Activated T-helper 2 cell treated with anti-CD3 and anti-CD28 coated beads, Interferon-gamma antibody, Interleukin-2, Interleukin-4, amounts not matched to agents 10 μg/mL and 5 μg/mL and 100 μg/mL, durations not matched to agents 14 hours and 24 hours and 36 hours (primary cell): ENCODE results near the gene KLF18. TPM values are rescaled to one million over a fixed set of nuclear protein-coding genes. Genes with fewer than 3 reads are reported as not detected.
"Not testable (repeated sequence)": the region's sequence is repeated elsewhere in the genome, so short reads cannot be mapped to it uniquely, and the experiment has no call there.

Experiments
- DNase-seq: peaks from one replicate; pipeline ENCODE4 v3.0.0; 2021; ENCODE audit warnings: low spot score
- H3K27ac Mint-ChIP-seq: one replicate; pipeline ENCODE4 v1.8.0; 2021; ENCODE audit warnings: mixed read lengths
- H3K27me3 Mint-ChIP-seq: one replicate; pipeline ENCODE4 v1.8.0; 2021; ENCODE audit warnings: low read depth, mixed read lengths
- H3K36me3 Mint-ChIP-seq: one replicate; pipeline ENCODE4 v1.8.0; 2021; ENCODE audit warnings: low read depth, mixed read lengths
- H3K4me1 Mint-ChIP-seq: one replicate; pipeline ENCODE4 v1.8.0; 2021; ENCODE audit warnings: low read depth, mixed read lengths
- H3K4me3 Mint-ChIP-seq: one replicate; pipeline ENCODE4 v1.8.0; 2021; ENCODE audit warnings: low read depth, mild to moderate bottlenecking, moderate library complexity, mixed read lengths
- H3K9me3 Mint-ChIP-seq: one replicate; pipeline ENCODE4 v1.8.0; 2021; ENCODE audit warnings: mixed read lengths
- intact Hi-C: fragments of 100-400 bp; cut with micrococcal nuclease; formaldehyde crosslinking; loops from one replicate; pipeline ENCODE4 v1.15.1; 2023
- total RNA-seq: library from RNA; stranded (reverse); gene quantifications from 2 replicates; pipeline ENCODE4 v1.2.3, GENCODE V29; 2022

The KLF18 gene
- total RNA-seq, 1 donor from 2014 or later: not detected

GRCh38 chr1:44144962-44145756 lies 3.7 kb upstream of the KLF18 start:
- Mint-ChIP-seq H3K36me3 (no peaks in the 10 kb centered on the region), H3K27me3 (peaks cover 5% of the 10 kb centered on the region), H3K27ac (no peak overlapping the region), H3K9me3 (peaks cover 17% of the 10 kb centered on the region), H3K4me3 (no peak overlapping the region), H3K4me1 (no peaks in the 10 kb centered on the region)
- intact Hi-C loops: no loop called here
- DNase-seq: no peak

- H3K27me3 Mint-ChIP-seq, DNase-seq, H3K27ac Mint-ChIP-seq, H3K36me3 Mint-ChIP-seq, H3K4me3 Mint-ChIP-seq, intact Hi-C loops, H3K4me1 Mint-ChIP-seq, H3K9me3 Mint-ChIP-seq: not testable (repeated sequence)
Measured at GRCh38 chr1:44139565-44139964, 1.9 kb downstream of the KLF18 start.

DNA sequence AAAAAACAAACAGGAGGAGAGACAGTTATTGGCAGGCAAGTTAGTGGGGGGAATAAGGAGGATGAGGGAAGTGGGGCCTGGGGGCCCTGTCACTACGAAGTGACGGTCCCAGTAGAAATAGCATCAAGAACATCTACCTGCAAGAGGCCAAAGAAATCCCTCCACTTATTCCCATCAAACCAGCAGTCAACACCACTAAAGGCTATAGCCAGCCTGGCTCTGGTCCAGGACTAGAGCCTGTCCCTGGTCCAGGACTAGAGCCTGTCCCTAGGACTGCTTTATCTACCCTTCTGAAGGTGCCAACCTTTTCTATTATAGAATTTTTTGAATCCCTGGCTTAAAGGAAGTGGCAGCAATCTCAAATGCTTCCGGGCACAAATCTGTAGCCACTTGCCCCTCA lies 3.2 kb downstream of the KLF18 start:
- Mint-ChIP-seq H3K27ac (no peak overlapping the region), H3K27me3 (peaks cover 2% of the 10 kb centered on the region), H3K9me3 (no peaks in the 10 kb centered on the region), H3K4me1 (no peaks in the 10 kb centered on the region), H3K4me3 (no peak overlapping the region), H3K36me3 (no peaks in the 10 kb centered on the region)
- intact Hi-C loops: no loop called here
- DNase-seq: no peak

GRCh38 chr1:44135886-44136285 lies 5.5 kb downstream of the KLF18 start:
- Mint-ChIP-seq H3K27me3 (peaks cover 4% of the 10 kb centered on the region), H3K9me3 (no peaks in the 10 kb centered on the region), H3K4me3 (no peak overlapping the region), H3K27ac (no peak overlapping the region), H3K4me1 (no peaks in the 10 kb centered on the region), H3K36me3 (no peaks in the 10 kb centered on the region)
- intact Hi-C loops: no loop called here
- DNase-seq: no peak

DNA sequence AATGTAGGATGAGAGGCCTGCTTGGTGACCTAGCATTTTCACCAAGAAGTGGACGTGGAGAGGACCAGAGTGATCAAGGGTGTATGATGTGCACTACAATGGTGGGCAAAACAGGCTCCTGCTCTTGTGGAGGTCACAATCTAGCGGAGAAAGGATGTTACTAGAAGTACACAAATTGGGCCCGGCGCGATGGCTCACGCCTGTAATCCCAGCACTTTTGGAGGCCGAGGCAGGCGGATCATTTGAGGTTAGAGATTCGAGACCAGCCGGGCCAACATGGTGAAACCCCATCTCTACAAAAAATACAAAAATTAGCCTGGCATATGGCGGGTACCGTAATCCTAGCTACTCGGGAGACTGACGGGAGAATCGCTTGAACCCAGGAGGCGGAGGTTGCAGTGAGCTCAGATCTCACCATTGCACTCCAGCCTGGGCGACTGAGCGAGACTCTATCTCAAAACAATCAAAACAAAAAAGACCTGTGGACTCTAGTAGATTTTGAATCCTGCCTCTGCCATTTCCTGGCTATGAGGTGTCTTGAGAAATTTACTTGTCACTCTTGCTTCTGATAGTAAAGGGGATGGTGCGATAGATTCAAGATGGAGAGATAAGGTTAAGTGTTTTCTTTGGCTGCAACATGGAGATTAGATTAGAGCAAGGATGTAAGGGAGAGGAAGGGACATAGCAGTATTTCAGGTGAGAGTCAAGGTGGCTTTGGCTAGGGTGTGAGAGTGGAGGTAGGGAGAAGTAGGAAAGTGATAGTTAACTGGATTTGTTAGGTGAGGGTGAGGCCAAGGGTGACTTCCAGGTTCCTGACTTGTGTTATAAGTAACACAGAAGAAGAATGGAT lies 7.1 kb downstream of the KLF18 start:
- intact Hi-C loops: no loop called here
- peaks cover 4% of the 10 kb centered on the region for H3K27me3 Mint-ChIP-seq
- H3K27ac Mint-ChIP-seq: no peak overlapping the region
- H3K4me1 Mint-ChIP-seq: no peaks in the 10 kb centered on the region
- no peaks in the 10 kb centered on the region for H3K9me3 Mint-ChIP-seq
- no peak for DNase-seq
- H3K36me3 Mint-ChIP-seq: no peaks in the 10 kb centered on the region
- H3K4me3 Mint-ChIP-seq: no peak overlapping the region

GRCh38 chr1:44131411-44131810 lies 10.0 kb downstream of the KLF18 start:
- Mint-ChIP-seq H3K9me3 (no peaks in the 10 kb centered on the region), H3K27ac (no peak overlapping the region), H3K4me3 (no peak overlapping the region), H3K36me3 (no peaks in the 10 kb centered on the region), H3K4me1 (no peaks in the 10 kb centered on the region), H3K27me3 (peaks cover 11% of the 10 kb centered on the region)
- no peak for DNase-seq
- intact Hi-C loops: no loop called here

DNA sequence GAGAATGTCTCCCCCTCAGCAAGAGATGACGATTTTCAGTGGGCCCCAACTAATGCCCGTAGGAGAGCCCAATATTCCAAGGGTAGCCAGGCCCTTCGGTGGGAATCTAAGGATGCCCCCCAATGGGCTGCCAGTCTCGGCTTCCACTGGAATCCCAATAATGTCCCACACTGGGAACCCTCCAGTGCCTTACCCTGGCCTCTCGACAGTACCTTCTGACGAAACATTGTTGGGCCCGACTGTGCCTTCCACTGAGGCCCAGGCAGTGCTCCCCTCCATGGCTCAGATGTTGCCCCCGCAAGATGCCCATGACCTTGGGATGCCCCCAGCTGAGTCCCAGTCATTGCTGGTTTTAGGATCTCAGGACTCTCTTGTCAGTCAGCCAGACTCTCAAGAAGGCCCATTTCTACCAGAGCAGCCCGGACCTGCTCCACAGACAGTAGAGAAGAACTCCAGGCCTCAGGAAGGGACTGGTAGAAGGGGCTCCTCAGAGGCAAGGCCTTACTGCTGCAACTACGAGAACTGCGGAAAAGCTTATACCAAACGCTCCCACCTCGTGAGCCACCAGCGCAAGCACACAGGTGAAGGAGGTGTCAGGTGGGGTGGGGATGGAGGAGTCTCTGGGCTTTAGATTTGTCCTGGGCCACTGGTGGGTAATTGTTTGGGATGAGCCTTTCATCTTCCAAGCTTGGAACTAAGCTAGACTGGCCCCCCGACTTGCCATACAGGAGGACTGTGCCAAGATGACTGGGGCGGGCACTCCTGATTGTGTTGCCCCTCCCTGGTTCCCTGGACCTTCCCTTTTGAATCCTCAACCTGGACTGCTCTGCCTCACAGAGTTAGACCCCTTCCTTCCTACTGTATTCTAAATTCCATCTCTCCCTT lies 11.6 kb downstream of the KLF18 start:
- Mint-ChIP-seq H3K27ac (no peak overlapping the region), H3K36me3 (no peaks in the 10 kb centered on the region), H3K9me3 (no peaks in the 10 kb centered on the region), H3K27me3 (peaks cover 11% of the 10 kb centered on the region), H3K4me1 (no peaks in the 10 kb centered on the region), H3K4me3 (no peak overlapping the region)
- intact Hi-C loops: no loop called here
- DNase-seq: no peak

DNA sequence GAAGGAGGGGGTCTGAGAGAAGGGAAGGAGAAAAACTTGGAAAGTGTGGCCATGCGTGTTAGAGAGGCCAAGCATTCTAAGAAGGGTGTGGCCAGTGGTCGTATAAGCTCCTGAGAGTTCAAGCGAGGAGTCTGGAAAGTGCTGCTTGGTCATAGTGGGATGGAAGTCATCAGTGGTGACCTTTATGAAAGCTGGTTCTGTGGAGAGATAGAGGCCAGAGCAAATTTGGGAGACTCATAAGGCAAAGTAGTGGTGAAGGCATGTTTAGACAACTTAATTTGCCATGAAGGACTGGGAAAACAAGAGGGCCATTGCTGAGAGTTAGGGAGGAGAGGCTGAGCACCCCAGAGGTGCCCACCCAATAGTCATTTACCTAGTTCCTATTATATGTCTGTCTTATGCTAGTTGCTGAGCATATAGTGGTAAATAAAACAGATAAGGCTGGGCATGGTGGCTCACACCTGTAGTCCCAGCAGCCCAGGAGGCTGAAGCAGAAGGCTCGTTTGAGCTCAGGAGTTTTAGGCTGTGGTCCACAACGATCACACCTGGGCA lies 21.0 kb downstream of the KLF18 start:
- H3K27me3 Mint-ChIP-seq: peaks cover 23% of the 10 kb centered on the region
- H3K4me3 Mint-ChIP-seq: no peak overlapping the region
- H3K9me3 Mint-ChIP-seq: no peaks in the 10 kb centered on the region
- no peaks in the 10 kb centered on the region for H3K36me3 Mint-ChIP-seq
- no peak for DNase-seq
- no peaks in the 10 kb centered on the region for H3K4me1 Mint-ChIP-seq
- H3K27ac Mint-ChIP-seq: no peak overlapping the region
- intact Hi-C loops: no loop called here

- Mint-ChIP-seq H3K9me3 (no peaks in the 10 kb centered on the region), H3K36me3 (no peaks in the 10 kb centered on the region), H3K27me3 (peaks cover 21% of the 10 kb centered on the region), H3K27ac (no peak overlapping the region), H3K4me1 (no peaks in the 10 kb centered on the region), H3K4me3 (no peak overlapping the region)
- intact Hi-C loops: no loop called here
- no peak for DNase-seq
Measured at GRCh38 chr1:44119525-44119924, 21.9 kb downstream of the KLF18 start.

DNA sequence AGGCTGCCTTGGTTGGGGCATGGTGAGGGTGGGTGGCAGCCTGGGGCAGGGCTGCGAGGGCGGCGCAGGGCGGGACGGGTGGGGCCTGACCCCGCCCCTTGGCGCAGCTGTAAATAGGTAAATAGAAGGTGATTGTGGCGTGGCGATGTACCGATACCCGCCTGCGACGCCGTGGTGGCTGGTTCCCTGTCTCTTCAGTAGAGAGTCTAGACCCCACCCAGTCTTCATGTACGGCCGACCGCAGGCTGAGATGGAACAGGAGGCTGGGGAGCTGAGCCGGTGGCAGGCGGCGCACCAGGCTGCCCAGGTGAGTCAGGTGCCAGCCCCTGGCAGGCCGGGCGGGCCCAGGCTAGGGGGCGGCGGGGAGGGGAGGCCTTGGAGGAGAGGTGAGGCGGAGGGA lies 22.7 kb downstream of the KLF18 start, which contains the start of gene KLF17:
TSS of gene KLF17 (plus strand) at position 140 of the 400 bp plus-strand sequence. CDS start at position 227, 87 bp downstream.
- Mint-ChIP-seq H3K9me3 (no peaks in the 10 kb centered on the region), H3K4me3 (no peak within 1 kb of the TSS), H3K36me3 (no peaks in the 10 kb centered on the region), H3K4me1 (no peaks in the 10 kb centered on the region), H3K27ac (no peak within 1 kb of the TSS), H3K27me3 (peaks cover 20% of the 10 kb centered on the region)
- intact Hi-C loops: no loop called here
- DNase-seq: no peak

DNA sequence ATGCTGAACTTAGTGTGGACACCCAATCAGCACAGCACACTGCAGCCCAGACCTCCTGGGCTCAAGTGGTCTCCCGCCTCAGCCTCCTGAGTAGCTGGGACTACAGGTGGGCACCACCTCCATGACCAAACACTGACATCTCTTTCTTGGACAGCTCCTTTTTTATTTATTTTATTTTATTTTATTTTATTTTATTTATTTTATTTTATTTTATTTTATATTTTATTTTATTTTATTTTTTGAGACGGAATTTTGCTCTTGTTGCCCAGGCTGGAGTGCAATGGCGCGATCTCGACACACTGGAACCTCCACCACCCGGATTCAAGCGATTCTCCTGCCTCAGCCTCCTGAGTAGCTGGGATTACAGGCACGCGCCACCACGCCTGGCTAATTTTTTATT lies 24.2 kb downstream of the KLF18 start:
- H3K4me1 Mint-ChIP-seq, DNase-seq, H3K9me3 Mint-ChIP-seq, H3K36me3 Mint-ChIP-seq, intact Hi-C loops, H3K27ac Mint-ChIP-seq, H3K4me3 Mint-ChIP-seq: not testable (repeated sequence)
- peaks cover 21% of the 10 kb centered on the region for H3K27me3 Mint-ChIP-seq

GRCh38 chr1:44114098-44114497 lies 27.3 kb downstream of the KLF18 start:
- H3K27ac Mint-ChIP-seq: no peak overlapping the region
- peaks cover 10% of the 10 kb centered on the region for H3K27me3 Mint-ChIP-seq
- no peaks in the 10 kb centered on the region for H3K9me3 Mint-ChIP-seq
- H3K4me1 Mint-ChIP-seq: no peaks in the 10 kb centered on the region
- intact Hi-C loops: no loop called here
- H3K36me3 Mint-ChIP-seq: no peaks in the 10 kb centered on the region
- no peak overlapping the region for H3K4me3 Mint-ChIP-seq
- no peak for DNase-seq
